Activated T-cell treated with anti-CD3 and anti-CD28 coated beads, Interleukin-2, amount 50 U/mL, for 24 hours (primary cell): ENCODE measurements around the gene RASA2.

Experiments
- DNase-seq: peaks from one replicate; pipeline ENCODE4 v3.0.0-alpha.2; 2020
- H3K27ac Mint-ChIP-seq: 2 replicates; pipeline ENCODE4 v1.8.0; 2020; ENCODE audit warnings: mild to moderate bottlenecking, mixed read lengths
- H3K27me3 Mint-ChIP-seq: 2 replicates; pipeline ENCODE4 v1.8.0; 2020; ENCODE audit warnings: mixed read lengths
- H3K36me3 Mint-ChIP-seq: 2 replicates; pipeline ENCODE4 v1.8.0; 2020; ENCODE audit warnings: low read depth, mixed read lengths
- H3K4me1 Mint-ChIP-seq: 2 replicates; pipeline ENCODE4 v1.8.0; 2020; ENCODE audit warnings: low read depth, mixed read lengths
- H3K4me3 Mint-ChIP-seq: 2 replicates; pipeline ENCODE4 v1.8.0; 2020; ENCODE audit warnings: mild to moderate bottlenecking, moderate library complexity, mixed read lengths
- H3K9me3 Mint-ChIP-seq: 2 replicates; pipeline ENCODE4 v1.8.0; 2020; ENCODE audit warnings: mixed read lengths

RASA2 gene

DNA sequence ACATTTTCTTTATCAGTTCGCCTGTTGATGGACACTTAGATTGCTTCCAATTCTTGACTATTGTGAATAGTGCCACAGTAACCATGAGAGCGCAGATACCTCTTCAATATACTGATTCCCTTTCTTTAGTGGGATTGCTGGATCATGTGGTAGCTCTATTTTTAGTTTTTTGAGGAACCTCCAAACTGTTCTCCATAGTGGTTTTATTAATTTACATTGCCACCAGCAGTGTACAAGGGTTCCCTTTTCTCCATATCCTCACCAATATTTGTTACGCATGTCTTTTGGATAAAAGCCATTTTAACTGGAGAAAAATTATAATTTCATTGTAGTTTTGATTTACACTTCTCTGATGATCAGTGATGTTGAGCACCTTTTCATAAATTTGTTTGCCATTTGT is 59.3 kb downstream of the RASA2 start:
- Mint-ChIP-seq H3K27me3 (no peaks in the 10 kb centered on the region), H3K4me3 (no peak overlapping the region), H3K4me1 (peaks cover 87% of the 10 kb centered on the region), H3K27ac (peak overlapping the region; percentile 79), H3K9me3 (peaks cover 29% of the 10 kb centered on the region), H3K36me3 (peaks cover 90% of the 10 kb centered on the region)
- no peak for DNase-seq

DNA sequence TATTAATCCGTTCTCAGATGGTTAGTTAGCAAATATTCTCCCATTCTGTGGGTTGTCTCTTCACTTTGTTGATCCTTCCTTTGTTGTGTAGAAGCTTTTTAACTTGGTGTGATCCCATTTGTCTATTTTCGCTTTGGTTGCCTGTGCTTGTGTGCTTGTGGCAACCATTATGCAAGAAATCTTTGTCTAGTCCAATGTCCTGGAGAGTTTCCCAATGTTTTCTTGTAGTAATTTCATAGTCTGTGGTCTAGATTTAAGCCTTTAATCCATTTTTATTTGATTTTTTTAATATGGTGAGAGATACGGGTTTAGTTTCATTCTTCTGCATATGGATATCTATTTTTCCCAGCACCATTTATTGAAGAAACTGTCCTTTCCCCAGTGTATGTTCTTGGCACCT is 59.8 kb downstream of the RASA2 start:
- Mint-ChIP-seq H3K27ac (no peak overlapping the region), H3K9me3 (peaks cover 29% of the 10 kb centered on the region), H3K4me1 (peaks cover 89% of the 10 kb centered on the region), H3K4me3 (no peak overlapping the region), H3K36me3 (peaks cover 91% of the 10 kb centered on the region), H3K27me3 (no peaks in the 10 kb centered on the region)
- DNase-seq: no peak

DNA sequence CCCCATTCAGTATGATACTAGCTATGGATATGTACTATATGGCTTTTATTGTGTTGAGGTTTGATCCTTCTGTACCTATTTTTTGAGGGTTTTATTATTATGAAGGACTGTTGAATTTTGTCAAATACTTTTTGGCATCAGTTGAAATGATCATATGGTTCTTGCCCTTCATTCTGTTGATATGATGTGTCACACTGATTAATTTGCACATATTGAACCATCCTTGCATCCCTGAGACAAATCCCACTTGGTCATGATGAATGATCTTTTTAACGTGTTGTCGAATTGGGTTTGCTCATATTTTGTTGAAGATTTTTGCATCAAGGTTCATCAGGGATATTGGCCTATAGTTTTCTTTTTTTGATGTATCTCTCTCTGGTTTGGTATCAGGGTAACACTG is 61.0 kb downstream of the RASA2 start:
- peaks cover 88% of the 10 kb centered on the region for H3K4me1 Mint-ChIP-seq
- H3K36me3 Mint-ChIP-seq: peaks cover 81% of the 10 kb centered on the region
- H3K9me3 Mint-ChIP-seq: peaks cover 26% of the 10 kb centered on the region
- DNase-seq: no peak
- peak overlapping the region; percentile 7 for H3K27ac Mint-ChIP-seq
- no peak overlapping the region for H3K4me3 Mint-ChIP-seq
- no peaks in the 10 kb centered on the region for H3K27me3 Mint-ChIP-seq

DNA sequence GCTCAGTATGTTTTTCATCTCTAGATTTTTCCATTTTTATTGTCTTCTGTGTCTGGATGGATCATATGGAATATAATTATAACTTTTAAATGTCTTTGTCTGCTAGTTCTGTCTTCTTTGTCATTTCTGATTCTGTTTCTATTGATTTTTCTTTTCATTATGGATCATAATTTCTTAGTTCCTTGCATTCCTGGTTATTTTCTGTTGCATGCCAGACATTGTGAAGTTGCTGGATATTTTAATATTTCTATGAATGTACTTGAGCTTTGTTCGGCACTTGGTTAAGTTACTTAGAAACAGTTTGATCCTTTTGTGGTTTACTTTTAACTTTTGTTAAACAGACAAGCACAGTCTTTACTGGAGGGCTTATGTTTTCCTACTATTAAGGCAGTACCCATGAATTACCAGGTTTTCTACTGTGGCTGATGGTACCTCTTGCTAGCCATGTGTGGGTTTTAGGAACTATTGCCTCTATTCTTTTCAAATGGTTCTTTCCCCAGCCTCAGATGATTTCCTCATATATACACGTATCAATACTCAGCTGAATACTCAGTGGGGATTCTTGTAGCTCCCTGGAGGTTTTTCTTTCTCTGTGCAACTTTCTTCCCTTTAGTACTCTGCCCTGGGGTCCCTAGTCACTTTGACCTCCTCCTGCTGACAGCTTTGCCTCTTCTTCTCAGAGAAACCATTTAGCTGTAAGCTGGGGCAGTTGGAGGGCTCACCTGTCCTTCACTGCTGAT is 64.3 kb downstream of the RASA2 start:
- Mint-ChIP-seq H3K27ac (peak overlapping the region; percentile 86), H3K27me3 (no peaks in the 10 kb centered on the region), H3K36me3 (peaks cover 74% of the 10 kb centered on the region), H3K4me3 (peak overlapping the region; percentile 32), H3K9me3 (peaks cover 16% of the 10 kb centered on the region), H3K4me1 (peaks cover 77% of the 10 kb centered on the region)
- DNase-seq: no peak

DNA sequence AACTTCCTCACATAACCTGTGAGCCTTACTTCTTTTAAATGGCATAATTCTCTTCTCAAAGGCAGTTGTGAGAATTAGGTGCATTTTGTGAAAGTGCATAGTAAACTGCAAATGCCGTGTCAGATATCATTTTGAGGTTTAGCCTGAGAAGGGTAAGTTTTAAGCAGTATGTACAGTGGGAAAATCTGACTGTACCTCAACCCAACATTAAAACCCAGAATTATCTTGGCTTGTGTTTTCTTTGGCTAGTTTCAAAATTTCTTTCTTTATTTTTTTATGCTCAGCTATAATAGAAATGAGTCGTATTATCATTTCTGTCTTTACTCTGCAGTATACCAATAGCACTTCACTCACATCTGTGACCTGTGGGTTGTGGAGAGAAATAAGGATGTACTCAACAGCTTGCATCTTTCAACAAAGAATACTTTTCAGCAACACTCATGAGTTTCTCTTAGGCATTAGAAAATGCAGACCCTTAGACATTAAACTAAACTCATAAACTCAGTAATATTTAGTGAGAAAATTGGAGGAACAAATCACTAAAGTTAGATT is 65.7 kb downstream of the RASA2 start:
- H3K27me3 Mint-ChIP-seq: no peaks in the 10 kb centered on the region
- peaks cover 64% of the 10 kb centered on the region for H3K4me1 Mint-ChIP-seq
- peak overlapping the region; percentile 96 for H3K27ac Mint-ChIP-seq
- H3K36me3 Mint-ChIP-seq: peaks cover 60% of the 10 kb centered on the region
- no peak for DNase-seq
- peak overlapping the region; percentile 50 for H3K4me3 Mint-ChIP-seq
- H3K9me3 Mint-ChIP-seq: peaks cover 9% of the 10 kb centered on the region

DNA sequence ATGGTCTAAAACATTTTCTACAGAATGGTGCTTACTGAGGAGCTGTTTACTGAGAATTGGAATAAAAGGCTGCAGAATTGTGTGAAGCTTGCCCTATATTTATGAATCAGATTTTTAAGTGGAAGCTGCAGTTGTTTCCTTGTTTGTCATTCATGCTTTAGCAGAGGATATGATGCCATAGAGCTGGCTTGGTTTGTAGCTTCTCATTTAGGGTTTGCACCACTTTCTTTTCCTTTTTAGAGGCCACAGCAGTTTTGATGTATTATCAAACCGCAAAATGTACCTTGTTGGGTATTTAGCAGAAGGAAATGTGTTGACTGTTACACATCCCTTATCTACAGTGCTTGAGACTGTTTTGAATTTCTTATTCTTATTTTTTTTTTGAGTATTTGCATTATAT is 66.2 kb downstream of the RASA2 start:
- Mint-ChIP-seq H3K27ac (peak overlapping the region; percentile 96), H3K36me3 (peaks cover 55% of the 10 kb centered on the region), H3K27me3 (no peaks in the 10 kb centered on the region), H3K9me3 (peaks cover 3% of the 10 kb centered on the region), H3K4me3 (peak overlapping the region; percentile 50), H3K4me1 (peaks cover 59% of the 10 kb centered on the region)
- no peak for DNase-seq

DNA sequence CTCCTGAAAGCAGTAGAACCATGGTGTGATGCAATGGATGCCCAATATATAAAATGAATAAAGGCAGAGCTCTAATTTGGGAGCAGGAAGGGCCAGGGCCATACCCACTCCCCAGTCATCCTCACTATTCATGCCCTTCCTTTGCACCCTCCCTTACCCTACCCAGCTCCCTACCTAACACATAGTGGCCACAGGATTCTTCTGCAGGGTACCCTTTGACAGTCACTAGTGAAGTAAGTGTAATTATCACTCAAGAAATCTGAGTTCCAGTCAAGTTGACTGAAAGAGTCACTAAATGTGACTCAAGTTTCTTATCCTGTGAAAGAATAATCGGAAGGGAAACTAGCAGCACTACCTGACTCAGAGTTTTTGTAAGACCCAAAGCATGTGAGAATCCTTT is 69.2 kb downstream of the RASA2 start:
- H3K4me1 Mint-ChIP-seq: peaks cover 48% of the 10 kb centered on the region
- H3K27ac Mint-ChIP-seq: no peak overlapping the region
- H3K9me3 Mint-ChIP-seq: no peaks in the 10 kb centered on the region
- no peak overlapping the region for H3K4me3 Mint-ChIP-seq
- DNase-seq: peak; percentile 44
- peaks cover 50% of the 10 kb centered on the region for H3K36me3 Mint-ChIP-seq
- H3K27me3 Mint-ChIP-seq: no peaks in the 10 kb centered on the region

DNA sequence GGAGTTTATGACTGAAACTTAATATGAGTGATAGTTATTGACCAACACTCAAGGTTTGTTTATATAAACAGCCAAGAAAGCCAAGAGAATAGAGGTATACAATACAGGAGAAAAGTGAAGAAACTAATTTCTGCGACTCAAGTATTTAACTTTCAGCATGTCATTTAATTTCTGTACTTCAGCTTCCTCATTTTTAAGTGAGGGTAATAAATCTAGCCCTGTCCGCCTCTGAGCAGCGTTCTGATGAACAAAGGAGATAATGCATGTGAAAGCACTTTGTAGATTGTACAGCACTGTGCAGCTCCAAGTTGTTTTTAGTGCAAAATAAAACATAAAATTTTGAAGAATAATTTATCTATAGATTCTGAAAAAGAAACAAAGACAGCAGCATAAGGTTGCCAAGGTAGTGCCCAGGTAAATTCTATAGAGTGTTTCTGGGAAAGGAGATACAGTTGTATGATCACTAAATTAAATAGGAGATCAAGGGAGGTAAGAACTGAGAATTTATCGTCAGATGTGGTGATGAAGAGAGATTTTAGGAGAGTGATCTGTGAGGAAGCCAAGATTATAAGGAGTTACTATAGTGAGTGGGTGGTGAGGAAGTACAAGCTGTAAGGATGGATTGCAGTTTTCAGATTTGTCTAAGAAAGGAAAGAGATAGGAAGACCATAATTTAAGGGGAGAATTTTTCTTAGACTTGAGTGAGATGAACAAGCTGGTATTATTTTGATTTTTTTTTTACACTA is 71.3 kb downstream of the RASA2 start:
- DNase-seq: no peak
- Mint-ChIP-seq H3K4me1 (peaks cover 33% of the 10 kb centered on the region), H3K27me3 (no peaks in the 10 kb centered on the region), H3K27ac (no peak overlapping the region), H3K4me3 (no peak overlapping the region), H3K36me3 (peaks cover 55% of the 10 kb centered on the region), H3K9me3 (no peaks in the 10 kb centered on the region)

DNA sequence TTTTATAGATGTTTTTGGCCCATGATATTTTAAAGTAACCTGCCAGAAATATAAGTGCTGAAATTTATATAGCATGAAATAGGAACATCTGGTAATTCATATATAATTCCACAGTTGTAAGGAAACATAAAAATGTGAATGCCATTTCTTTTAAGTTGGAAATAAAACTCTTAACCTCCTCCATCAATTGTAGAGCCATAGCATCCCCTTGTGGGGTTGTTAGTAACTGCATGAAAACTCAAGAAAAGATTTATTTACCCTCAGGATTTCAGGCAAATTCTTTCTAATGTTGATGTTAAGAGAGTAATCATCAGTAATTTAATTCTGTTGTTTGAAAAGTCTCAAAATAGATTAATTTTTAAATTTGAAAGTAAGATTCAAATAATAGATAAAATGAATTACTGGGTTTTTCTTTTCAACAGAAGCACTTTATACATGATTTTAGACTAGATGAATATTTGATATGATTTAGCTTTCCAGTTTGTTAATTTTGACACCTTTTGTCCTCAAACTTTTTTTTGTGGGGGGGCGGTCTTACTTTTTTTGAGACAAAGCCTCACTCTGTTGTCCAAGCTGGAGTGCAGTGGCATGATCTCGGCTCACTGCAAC is 74.7 kb downstream of the RASA2 start:
- H3K27ac Mint-ChIP-seq: peak overlapping the region; percentile 66
- no peak overlapping the region for H3K4me3 Mint-ChIP-seq
- H3K27me3 Mint-ChIP-seq: no peaks in the 10 kb centered on the region
- DNase-seq: no peak
- peaks cover 60% of the 10 kb centered on the region for H3K36me3 Mint-ChIP-seq
- peaks cover 35% of the 10 kb centered on the region for H3K4me1 Mint-ChIP-seq
- H3K9me3 Mint-ChIP-seq: peaks cover 2% of the 10 kb centered on the region

DNA sequence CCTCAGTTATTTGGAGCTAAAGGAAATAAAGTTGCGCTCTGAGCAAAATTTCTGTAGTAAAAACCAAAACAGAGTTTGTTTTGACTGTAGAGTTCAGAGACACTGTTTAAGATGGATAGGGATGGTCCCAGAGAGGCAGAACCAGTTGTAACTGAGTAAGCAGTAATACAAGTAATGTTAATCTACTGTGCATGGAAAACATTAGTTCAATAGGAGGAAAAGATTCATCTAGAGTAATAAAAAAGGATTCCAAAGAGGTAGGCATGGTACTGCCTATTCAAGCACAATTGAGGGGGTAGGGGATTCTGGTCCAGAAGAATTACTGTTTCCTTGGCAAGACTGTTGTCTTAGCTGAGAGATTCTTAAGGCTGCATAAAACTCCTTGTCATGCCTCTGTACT is 77.4 kb downstream of the RASA2 start:
- Mint-ChIP-seq H3K4me3 (no peak overlapping the region), H3K27ac (peak overlapping the region; percentile 73), H3K9me3 (peaks cover 2% of the 10 kb centered on the region), H3K36me3 (peaks cover 62% of the 10 kb centered on the region), H3K4me1 (peaks cover 34% of the 10 kb centered on the region), H3K27me3 (no peaks in the 10 kb centered on the region)
- no peak for DNase-seq

DNA sequence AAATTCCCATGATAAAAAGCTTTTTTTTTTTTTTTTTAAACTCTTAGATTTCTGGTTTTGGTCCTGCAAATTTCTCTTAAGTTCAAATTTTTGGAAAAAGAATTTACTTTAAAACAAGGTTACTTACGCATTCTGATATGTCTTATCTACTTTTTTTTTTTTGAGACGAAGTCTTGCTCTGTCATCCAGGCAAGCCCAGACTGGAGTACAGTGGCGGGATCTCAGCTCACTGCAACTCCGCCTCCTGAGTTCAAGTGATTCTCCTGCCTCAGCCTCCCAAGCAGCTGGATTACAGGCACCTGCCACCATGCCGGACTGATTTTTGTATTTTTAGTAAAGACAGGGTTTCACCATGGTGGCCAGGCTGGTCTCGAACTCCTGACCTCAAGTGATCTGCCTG is 83.2 kb downstream of the RASA2 start:
- H3K4me1 Mint-ChIP-seq: peaks cover 9% of the 10 kb centered on the region
- no peaks in the 10 kb centered on the region for H3K27me3 Mint-ChIP-seq
- peaks cover 2% of the 10 kb centered on the region for H3K9me3 Mint-ChIP-seq
- H3K27ac Mint-ChIP-seq: peak overlapping the region; percentile 13
- H3K4me3 Mint-ChIP-seq: no peak overlapping the region
- peaks cover 67% of the 10 kb centered on the region for H3K36me3 Mint-ChIP-seq
- DNase-seq: no peak

DNA sequence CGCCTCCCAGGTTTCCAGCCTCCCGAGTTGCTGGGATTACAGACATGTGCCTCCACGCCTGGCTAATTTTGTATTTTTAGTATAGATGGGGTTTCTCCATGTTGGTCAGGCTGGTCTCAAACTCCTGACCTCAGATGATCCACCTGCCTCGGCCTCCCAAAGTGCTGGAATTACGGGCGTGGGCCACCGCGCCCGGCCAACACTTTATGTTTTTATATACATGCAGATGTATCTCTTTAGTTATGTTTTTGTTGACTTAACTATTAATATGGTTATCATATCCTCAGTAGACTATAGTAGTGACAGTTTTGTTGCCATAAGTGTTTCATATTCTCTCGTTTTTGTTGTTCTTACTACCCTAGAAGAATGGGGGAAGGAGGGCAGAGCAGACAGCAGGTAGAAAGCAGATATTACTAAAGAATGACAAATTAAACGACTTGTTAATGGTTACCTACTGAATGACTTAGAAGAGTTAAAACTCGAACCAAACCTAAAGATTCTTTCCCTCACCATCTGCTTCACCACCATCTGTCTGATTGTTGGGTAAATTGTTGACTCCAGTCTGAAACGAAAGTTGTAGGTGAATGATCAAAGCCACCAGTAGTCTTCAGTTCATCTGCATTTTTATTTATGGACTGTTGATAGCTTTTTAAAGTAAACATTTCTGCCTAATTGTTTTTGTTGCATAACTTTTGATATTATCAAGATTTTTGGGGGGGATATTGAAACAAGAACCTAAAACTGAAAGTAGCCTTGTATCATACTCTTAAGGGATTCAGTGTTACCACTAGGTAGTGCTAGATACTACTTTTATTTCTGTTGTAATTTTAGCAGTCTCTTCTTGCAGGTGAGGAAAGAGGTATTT is 89.3 kb downstream of the RASA2 start:
- H3K27ac Mint-ChIP-seq: peak overlapping the region; percentile 67
- H3K4me1 Mint-ChIP-seq: peaks cover 9% of the 10 kb centered on the region
- no peak overlapping the region for H3K4me3 Mint-ChIP-seq
- H3K27me3 Mint-ChIP-seq: no peaks in the 10 kb centered on the region
- no peaks in the 10 kb centered on the region for H3K9me3 Mint-ChIP-seq
- no peak for DNase-seq
- H3K36me3 Mint-ChIP-seq: peaks cover 84% of the 10 kb centered on the region

DNA sequence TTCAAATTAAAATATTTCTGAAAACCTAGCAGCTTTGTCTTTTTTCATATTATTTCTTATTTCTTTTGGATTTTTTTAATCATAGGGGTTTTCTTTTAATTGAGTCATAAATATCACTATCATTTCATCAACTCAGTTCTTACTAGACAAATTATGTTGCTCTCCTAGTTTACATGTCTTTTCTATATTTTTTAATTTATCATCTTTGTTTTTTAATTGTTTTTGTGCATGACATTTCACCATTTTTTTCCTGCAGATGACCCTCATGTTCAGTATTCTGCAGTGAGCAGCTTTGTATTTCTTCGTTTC is 89.9 kb downstream of the RASA2 start:
- Mint-ChIP-seq H3K4me3 (no peak overlapping the region), H3K27ac (peak overlapping the region; percentile 67), H3K9me3 (no peaks in the 10 kb centered on the region), H3K4me1 (peaks cover 9% of the 10 kb centered on the region), H3K36me3 (peaks cover 84% of the 10 kb centered on the region), H3K27me3 (no peaks in the 10 kb centered on the region)
- DNase-seq: no peak
